HepG2 (cell line): ENCODE data around the gene SNX9. TPM values are rescaled to one million over a fixed set of nuclear protein-coding genes. Genes with fewer than 3 reads are reported as not detected.
A peak's percentile ranks its signal among the peaks of the same experiment; 100 is the strongest.

Experiments
- AFF4 ChIP-seq: sonication (generic); formaldehyde crosslinking; IDR thresholded peaks from 2 replicates; pipeline ENCODE4 v1.4.0; 2020; ENCODE audit warnings: missing genetic modification reagents
- FOXO1 ChIP-seq: sonication (generic); formaldehyde crosslinking; IDR thresholded peaks from 2 replicates; pipeline ENCODE4 v1.4.0; 2020; ENCODE audit warnings: missing genetic modification reagents
- HMG20A ChIP-seq: IDR thresholded peaks from 2 replicates; pipeline ENCODE4 v1.6.1; 2016; ENCODE audit warnings: borderline replicate concordance
- RBM22 ChIP-seq: fragments of 200-400 bp; formaldehyde crosslinking; optimal IDR thresholded peaks from 2 replicates; pipeline ENCODE3; 2017; ENCODE audit warnings: mild to moderate bottlenecking, low read length, moderate library complexity
- SKIL ChIP-seq: sonication (generic); formaldehyde crosslinking; IDR thresholded peaks from 2 replicates; pipeline ENCODE4 v1.8.0; 2022; ENCODE audit warnings: missing genetic modification reagents, mild to moderate bottlenecking, moderate library complexity, borderline replicate concordance
- SOX13 ChIP-seq, 3 experiments: fragments of 450-650 bp in 1 of 3; sonication (generic) in 1 of 3; formaldehyde crosslinking in 1 of 3; IDR thresholded peaks in 2 of 3; conservative IDR thresholded peaks in 1 of 3; 2 replicates each; pipeline versions ENCODE4 v1.5.0 to v1.6.1; 2016 to 2020; ENCODE audit warnings: antibody characterized with exemption in 1 of 3, mild to moderate bottlenecking in 1 of 3, missing compliant biosample characterization in 1 of 3, missing genetic modification reagents in 1 of 3, moderate library complexity in 1 of 3
- SRF ChIP-seq: IDR thresholded peaks from 2 replicates; pipeline ENCODE4 v1.6.1; 2011; ENCODE audit warnings: mild to moderate bottlenecking, low read depth, low read length, moderate library complexity
- SRY ChIP-seq: sonication (generic); formaldehyde crosslinking; IDR thresholded peaks from 2 replicates; pipeline ENCODE4 v1.8.0; 2022; ENCODE audit warnings: mild to moderate bottlenecking, missing genetic modification reagents
- TCF7L2 ChIP-seq: IDR thresholded peaks from 2 replicates; pipeline ENCODE4 v1.6.1; 2011; ENCODE audit warnings: mild to moderate bottlenecking, low read depth, low read length, moderate library complexity
- ZNF318 ChIP-seq: sonication (generic); formaldehyde crosslinking; IDR thresholded peaks from 2 replicates; pipeline ENCODE4 v1.4.0; 2020; ENCODE audit warnings: mild to moderate bottlenecking, missing genetic modification reagents
- ZNF547 ChIP-seq: sonication (generic); formaldehyde crosslinking; IDR thresholded peaks from 2 replicates; pipeline ENCODE4 v1.5.1; 2020; ENCODE audit warnings: mild to moderate bottlenecking, missing genetic modification reagents
- ZNF605 ChIP-seq: sonication (generic); formaldehyde crosslinking; IDR thresholded peaks from 2 replicates; pipeline ENCODE4 v1.8.0; 2022; ENCODE audit warnings: mild to moderate bottlenecking, missing genetic modification reagents
- ZNF780A ChIP-seq: sonication (generic); formaldehyde crosslinking; IDR thresholded peaks from 2 replicates; pipeline ENCODE4 v1.8.0; 2022; ENCODE audit warnings: mild to moderate bottlenecking, missing genetic modification reagents, moderate library complexity
- polyA plus RNA-seq, 8 experiments: library from polyadenylated mRNA; depleted of rRNA in 3 of 8; stranded (reverse) in 7 of 8; unstranded in 1 of 8; fragments of >200 nt; fragmentation: Illumina TruSeq in 4 of 8; extraction: Trizol in 4 of 8; gene quantifications; 2 replicates each; pipeline versions ENCODE4 v1.2.1 to v1.2.3, GENCODE V29; 2011 to 2016; ENCODE audit warnings: low read depth in 4 of 8, missing spikeins in 1 of 8, mixed read lengths in 1 of 8; ENCODE audit not compliant: insufficient read depth in 1 of 8
- total RNA-seq, 5 experiments: library from RNA; depleted of rRNA; stranded (reverse); fragments of >200 nt; fragmentation: Illumina TruSeq; extraction: Trizol; gene quantifications; 2 replicates each; pipeline ENCODE4 v1.2.3, GENCODE V29; 2016; ENCODE audit warnings: low read depth in 1 of 5

Gene SNX9
- total and polyA plus RNA-seq, 2 of the 13 experiments (the other 11 are each of a cell fraction or from before 2014, with no cell fraction given): 21.9 to 36.0 TPM

GRCh38 chr6:157954150-157955117 lies 131.4 kb downstream of the SNX9 start (continued):
- TF ChIP-seq ZNF318 (CRISPR knock-in tag) (no peak), SKIL (no peak), ZNF547 (CRISPR knock-in tag) (no peak; the same call in 1 of the 2 replicates), SRY (CRISPR knock-in tag) (no peak), TCF7L2 (no peak), ZNF780A (CRISPR knock-in tag) (no peak), FOXO1 (peak; percentile 69; the same call in 1 of the 2 replicates), ZNF605 (CRISPR knock-in tag) (no peak), AFF4 (CRISPR knock-in tag) (no peak), HMG20A (peak; percentile 93), RBM22 (no peak), SRF (no peak), SOX13 (IDR thresholded peaks at IDR 0.05) (peak; percentile 56), SOX13 (CRISPR knock-in tag; conservative IDR thresholded peaks at IDR 0.05 in 1 of 2, IDR thresholded peaks at IDR 0.05 in 1 of 2) (peak in 1 of 2 experiments; percentile 87; a peak in 3 of 4 replicates)
